ENCODE data around the gene STAT3. TPM values are rescaled to one million over a fixed set of nuclear protein-coding genes. Genes with fewer than 3 reads are reported as not detected.

The STAT3 gene
- polyA plus RNA-seq, 2 of the 4 experiments (the other 2 are of a cell fraction): 72.8 to 97.8 TPM

DNA sequence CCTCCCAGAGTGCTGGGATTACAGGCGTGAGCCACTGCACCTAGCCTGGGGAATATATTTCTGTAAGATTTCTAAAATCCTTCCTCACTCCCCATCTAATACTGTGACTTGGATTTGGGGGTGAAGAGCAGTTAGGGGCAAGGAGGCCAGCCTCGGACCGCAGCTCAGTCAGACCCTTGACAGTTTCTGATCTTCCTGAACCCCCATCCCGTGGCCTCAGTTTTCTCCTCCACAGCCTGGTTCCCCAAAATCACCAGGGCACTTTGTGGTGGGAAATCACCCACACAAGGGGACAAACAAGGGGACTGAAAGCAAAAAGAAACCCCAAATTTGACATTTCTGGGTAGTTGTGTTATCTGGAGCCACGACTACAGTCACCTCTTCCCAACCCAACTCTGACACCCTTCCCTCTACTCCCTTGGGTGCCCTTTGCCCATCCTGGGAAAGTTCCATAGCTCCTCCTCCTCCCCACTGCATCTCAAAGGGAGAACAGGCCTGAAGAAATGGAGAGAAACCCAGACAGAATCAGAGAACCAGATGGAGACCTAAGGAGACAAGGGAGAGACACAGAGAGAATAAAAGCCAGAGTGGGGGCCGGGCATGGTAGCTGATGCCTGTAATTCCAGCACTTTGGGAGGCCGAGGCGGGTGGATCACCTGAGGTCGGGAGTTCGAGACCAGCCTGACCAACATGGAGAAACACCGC lies 102.7 kb downstream of the STAT3 start (continued):
- TF ChIP-seq MYC (IDR thresholded peaks at IDR 0.05; ENCODE audit: borderline replicate concordance, low read length): no peak
- no peak for TF ChIP-seq GATA3 (IDR thresholded peaks at IDR 0.05; ENCODE audit: borderline replicate concordance)
- no peak for TF ChIP-seq KDM1A (IDR thresholded peaks at IDR 0.05; ENCODE audit: low read depth)
- TF ChIP-seq KDM5A (IDR thresholded peaks at IDR 0.05): no peak
- TF ChIP-seq, protein P1, sequence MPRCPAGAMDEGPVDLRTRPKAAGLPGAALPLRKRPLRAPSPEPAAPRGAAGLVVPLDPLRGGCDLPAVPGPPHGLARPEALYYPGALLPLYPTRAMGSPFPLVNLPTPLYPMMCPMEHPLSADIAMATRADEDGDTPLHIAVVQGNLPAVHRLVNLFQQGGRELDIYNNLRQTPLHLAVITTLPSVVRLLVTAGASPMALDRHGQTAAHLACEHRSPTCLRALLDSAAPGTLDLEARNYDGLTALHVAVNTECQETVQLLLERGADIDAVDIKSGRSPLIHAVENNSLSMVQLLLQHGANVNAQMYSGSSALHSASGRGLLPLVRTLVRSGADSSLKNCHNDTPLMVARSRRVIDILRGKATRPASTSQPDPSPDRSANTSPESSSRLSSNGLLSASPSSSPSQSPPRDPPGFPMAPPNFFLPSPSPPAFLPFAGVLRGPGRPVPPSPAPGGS (IDR thresholded peaks at IDR 0.05): no peak

DNA sequence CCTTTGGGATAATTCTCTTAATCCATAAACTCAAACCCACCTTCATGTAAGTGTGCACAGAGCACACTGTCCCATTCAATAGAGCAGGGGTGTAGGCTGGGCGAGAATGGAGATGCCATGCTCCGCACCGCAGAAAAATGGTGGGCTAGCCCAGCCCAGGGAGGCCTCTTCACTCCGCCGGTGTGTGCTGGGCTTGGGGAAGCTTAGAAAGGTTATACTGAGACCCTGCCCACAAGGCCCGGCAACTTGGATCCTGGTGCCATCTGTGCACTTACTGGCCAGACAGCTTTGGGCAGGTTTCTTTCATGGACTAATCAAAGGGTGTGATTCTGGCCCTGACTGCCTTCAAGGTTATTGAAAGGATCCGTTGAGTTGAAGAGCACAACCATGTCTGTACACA lies 103.7 kb downstream of the STAT3 start:
- no peak for DNase-seq (ENCODE audit: low read depth in 1 of 2, low spot score in 1 of 2)
- no peak for FAIRE-seq
- Histone ChIP-seq H3K4me3 (no peak overlapping the region), H3K9me3 (no peaks in the 10 kb centered on the region), H3K4me2 (no peak overlapping the region), H3K4me1 (peaks cover 12% of the 10 kb centered on the region), H3K27ac (no peak overlapping the region)
- ChIA-PET CTCF (interaction anchor here (0.7 to 3.5 kb wide), 7 partner anchors 10 to 243 kb away, joined by 3 to 12 read pairs (median 5); no protein-coding TSS in a partner anchor), POLR2A (no interaction called here)
- WGBS (ENCODE audit: missing lambda C conversion rate): 84% methylated on average over 7 of the region's 7 CpGs
- no peak for TF ChIP-seq ESRRA (IDR thresholded peaks at IDR 0.05; ENCODE audit: borderline replicate concordance, low read length)
- TF ChIP-seq, protein P2, sequence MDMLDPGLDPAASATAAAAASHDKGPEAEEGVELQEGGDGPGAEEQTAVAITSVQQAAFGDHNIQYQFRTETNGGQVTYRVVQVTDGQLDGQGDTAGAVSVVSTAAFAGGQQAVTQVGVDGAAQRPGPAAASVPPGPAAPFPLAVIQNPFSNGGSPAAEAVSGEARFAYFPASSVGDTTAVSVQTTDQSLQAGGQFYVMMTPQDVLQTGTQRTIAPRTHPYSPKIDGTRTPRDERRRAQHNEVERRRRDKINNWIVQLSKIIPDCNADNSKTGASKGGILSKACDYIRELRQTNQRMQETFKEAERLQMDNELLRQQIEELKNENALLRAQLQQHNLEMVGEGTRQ (IDR thresholded peaks at IDR 0.05): no peak
- no peak for TF ChIP-seq MYC (IDR thresholded peaks at IDR 0.05; ENCODE audit: borderline replicate concordance, low read length)
- TF ChIP-seq HOXB5 (CRISPR knock-in tag; IDR thresholded peaks at IDR 0.05): no peak
- TF ChIP-seq RCOR1 (IDR thresholded peaks at IDR 0.05; ENCODE audit: low read depth, low read length): no peak
- TF ChIP-seq SMC3 (IDR thresholded peaks at IDR 0.05): no peak
- no peak for TF ChIP-seq KDM1A (IDR thresholded peaks at IDR 0.05; ENCODE audit: low read depth)
- no peak for TF ChIP-seq JUN (IDR thresholded peaks at IDR 0.05)
- TF ChIP-seq ZC3H11A (IDR thresholded peaks at IDR 0.05): no peak
- TF ChIP-seq HDAC2 (IDR thresholded peaks at IDR 0.05): no peak
- no peak for TF ChIP-seq CBX2 (IDR thresholded peaks at IDR 0.05; ENCODE audit: borderline replicate concordance, low read depth)
- TF ChIP-seq ZFP36 (IDR thresholded peaks at IDR 0.05; ENCODE audit: borderline replicate concordance, partially characterized antibody): no peak
- no peak for TF ChIP-seq EP300 (IDR thresholded peaks at IDR 0.05)
- ATAC-seq: no peak

DNA sequence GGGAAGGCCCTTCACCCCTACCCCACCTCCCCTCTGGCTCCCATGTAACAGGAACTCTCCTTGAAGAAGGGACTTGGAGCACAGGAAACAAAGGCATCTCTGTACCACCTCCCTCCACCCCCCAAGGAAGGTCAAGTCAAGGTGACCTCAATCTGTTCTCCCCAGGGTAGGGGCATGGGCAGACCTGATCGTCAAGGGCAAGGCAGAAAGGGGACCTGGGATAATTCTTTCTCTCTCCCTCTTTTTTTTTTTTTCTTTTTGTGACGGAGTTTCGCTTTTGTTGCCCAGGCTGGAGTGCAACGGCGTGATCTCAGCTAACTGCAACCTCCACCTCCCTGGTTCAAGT lies 104.2 kb downstream of the STAT3 start:
- ChIA-PET CTCF (interaction anchor here (0.7 to 3.5 kb wide), 8 partner anchors 10 to 243 kb away, joined by 3 to 12 read pairs (median 4); no protein-coding TSS in a partner anchor), POLR2A (no interaction called here)
- Histone ChIP-seq H3K4me2 (no peak overlapping the region), H3K9me3 (no peaks in the 10 kb centered on the region), H3K4me1 (peaks cover 12% of the 10 kb centered on the region), H3K27ac (no peak overlapping the region), H3K4me3 (no peak overlapping the region)
- FAIRE-seq (no peak), DNase-seq (ENCODE audit: low read depth in 1 of 2, low spot score in 1 of 2) (no peak), ATAC-seq (no peak)
- 88% methylated on average over 5 of the region's 5 CpGs for WGBS (ENCODE audit: missing lambda C conversion rate)
- no peak for TF ChIP-seq JUN (IDR thresholded peaks at IDR 0.05)
- TF ChIP-seq MAZ (IDR thresholded peaks at IDR 0.05; ENCODE audit: borderline replicate concordance, low read depth, low read length): no peak
- TF ChIP-seq, protein P3, sequence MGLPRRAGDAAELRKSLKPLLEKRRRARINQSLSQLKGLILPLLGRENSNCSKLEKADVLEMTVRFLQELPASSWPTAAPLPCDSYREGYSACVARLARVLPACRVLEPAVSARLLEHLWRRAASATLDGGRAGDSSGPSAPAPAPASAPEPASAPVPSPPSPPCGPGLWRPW (IDR thresholded peaks at IDR 0.05): no peak

DNA sequence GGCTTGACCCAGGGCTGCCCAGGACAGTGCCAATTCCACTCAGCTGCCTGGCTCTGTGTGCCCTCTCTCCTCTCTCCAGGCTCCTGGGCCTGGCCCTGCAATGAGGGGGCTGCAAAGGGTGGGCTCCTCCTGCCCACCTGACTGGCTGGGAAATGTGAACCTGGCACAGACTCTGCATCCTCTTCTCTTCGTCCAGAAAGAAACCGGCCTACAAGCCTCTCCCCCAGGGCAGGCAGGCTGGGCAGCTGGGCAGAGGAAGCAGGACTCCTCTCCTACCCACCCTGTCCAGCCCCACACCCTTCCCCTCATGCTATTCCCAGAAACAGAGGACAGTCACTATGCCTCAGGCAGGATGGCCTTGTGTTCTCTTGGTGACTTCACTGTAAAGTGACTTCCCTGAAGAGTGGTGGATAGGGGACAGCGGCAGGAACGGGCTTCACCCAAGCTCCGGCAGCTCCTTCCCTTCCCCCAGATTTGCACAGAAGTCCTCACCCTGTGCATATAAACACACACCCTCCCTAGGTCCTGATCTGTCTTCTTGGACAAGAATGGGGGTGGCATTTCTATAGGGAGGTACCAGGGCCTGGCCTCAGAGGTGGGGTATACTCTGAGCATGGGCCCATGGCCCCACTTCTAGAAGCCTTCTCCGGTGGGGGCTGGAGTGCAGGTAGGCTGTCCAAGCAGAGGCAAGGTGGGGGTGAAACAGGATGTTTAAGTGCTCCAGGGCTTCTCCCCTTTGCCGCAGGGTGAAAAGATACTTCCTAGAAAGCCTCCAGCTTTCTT lies 104.8 kb downstream of the STAT3 start:
- 92% methylated on average over 7 of the region's 7 CpGs for WGBS (ENCODE audit: missing lambda C conversion rate)
- Histone ChIP-seq H3K27ac (no peak overlapping the region), H3K4me1 (peaks cover 12% of the 10 kb centered on the region), H3K4me2 (no peak overlapping the region), H3K9me3 (no peaks in the 10 kb centered on the region), H3K4me3 (no peak overlapping the region)
- no peak for TF ChIP-seq POLR2A (IDR thresholded peaks at IDR 0.05; ENCODE audit: low read length)
- TF ChIP-seq SREBF2 (IDR thresholded peaks at IDR 0.05): no peak
- TF ChIP-seq MYC (IDR thresholded peaks at IDR 0.05; ENCODE audit: borderline replicate concordance, low read length): no peak
- no peak for TF ChIP-seq FOSL2 (IDR thresholded peaks at IDR 0.05)
- TF ChIP-seq FOSL2 (CRISPR knock-in tag; IDR thresholded peaks at IDR 0.05): no peak
- no peak for TF ChIP-seq HEYL (CRISPR knock-in tag; IDR thresholded peaks at IDR 0.05)
- no peak for TF ChIP-seq GATA3 (IDR thresholded peaks at IDR 0.05; ENCODE audit: borderline replicate concordance)
- no peak for DNase-seq (ENCODE audit: low read depth in 1 of 2, low spot score in 1 of 2)
- no peak for ATAC-seq
- no peak for FAIRE-seq
- CTCF ChIA-PET: interaction anchor here (0.7 to 3.5 kb wide), 9 partner anchors 10 to 244 kb away, joined by 3 to 12 read pairs (median 4); no protein-coding TSS in a partner anchor
- POLR2A ChIA-PET: no interaction called here
